DOHH2 (cell line): ENCODE measurements around the gene CPEB4.

ENCODE experiments used
- H3F3A ChIP-seq: fragments of 200-600 bp; sonication (generic), shearing (Covaris generic); 2 replicates; pipeline ENCODE4 v1.6.0; 2016; ENCODE audit warnings: antibody characterized with exemption, mild to moderate bottlenecking; ENCODE audit not compliant: control insufficient read depth, insufficient read depth
- H3K27ac ChIP-seq: fragments of 200-600 bp; sonication (generic); 2 replicates; pipeline ENCODE4 v1.5.1; 2014; ENCODE audit warnings: low read depth, mild to moderate bottlenecking, low read length, moderate library complexity
- H3K27me3 ChIP-seq: fragments of 200-600 bp; sonication (generic); 2 replicates; pipeline ENCODE4 v1.6.1; 2014; ENCODE audit warnings: mild to moderate bottlenecking, low read length, mixed read lengths; ENCODE audit not compliant: control insufficient read depth
- H3K36me3 ChIP-seq: fragments of 200-600 bp; sonication (generic); 2 replicates; pipeline ENCODE4 v1.6.1; 2014; ENCODE audit warnings: mild to moderate bottlenecking, low read length, moderate library complexity, mixed read lengths; ENCODE audit not compliant: control insufficient read depth
- H3K4me1 ChIP-seq: fragments of 200-600 bp; sonication (generic); 2 replicates; pipeline ENCODE4 v1.6.1; 2014; ENCODE audit warnings: mild to moderate bottlenecking, low read length, mixed read lengths; ENCODE audit not compliant: control insufficient read depth
- H3K4me2 ChIP-seq: fragments of 200-600 bp; sonication (generic); 2 replicates; pipeline ENCODE4 v1.6.0; 2014; ENCODE audit warnings: mild to moderate bottlenecking, low read length, moderate library complexity
- H3K4me3 ChIP-seq: fragments of 200-600 bp; sonication (generic); 2 replicates; pipeline ENCODE4 v1.5.1; 2014; ENCODE audit warnings: mild to moderate bottlenecking, low read length, mixed read lengths
- H3K79me2 ChIP-seq: fragments of 200-600 bp; sonication (generic); 2 replicates; pipeline ENCODE4 v1.6.1; 2014; ENCODE audit warnings: mild to moderate bottlenecking, low read length, mixed read lengths; ENCODE audit not compliant: control insufficient read depth
- H3K9me2 ChIP-seq: fragments of 200-600 bp; sonication (generic); replicated peaks from 2 replicates; pipeline ENCODE4 v1.6.1; 2014; ENCODE audit warnings: mild to moderate bottlenecking, low read length, mixed read lengths; ENCODE audit not compliant: control insufficient read depth
- H3K9me3 ChIP-seq: fragments of 200-600 bp; sonication (generic); 2 replicates; pipeline ENCODE4 v1.6.1; 2014; ENCODE audit warnings: antibody characterized with exemption, low read length, mixed read lengths; ENCODE audit not compliant: control insufficient read depth, insufficient read depth
- H4K20me1 ChIP-seq: fragments of 200-600 bp; sonication (generic); 2 replicates; pipeline ENCODE4 v1.6.0; 2014; ENCODE audit warnings: low read depth, mild to moderate bottlenecking, antibody characterized with exemption, low read length, moderate library complexity; ENCODE audit not compliant: control insufficient read depth, insufficient read depth
- CTCF ChIP-seq: fragments of 200-600 bp; sonication (generic); IDR thresholded peaks from one replicate; pipeline ENCODE4 v1.5.1; 2014; ENCODE audit warnings: antibody characterized with exemption, mild to moderate bottlenecking, low read depth, low read length; ENCODE audit not compliant: poor library complexity, severe bottlenecking
- EZH2phosphoT487 ChIP-seq: fragments of 200-600 bp; sonication (generic); IDR thresholded peaks from 2 replicates; pipeline ENCODE4 v1.6.1; 2017; ENCODE audit warnings: borderline replicate concordance, mild to moderate bottlenecking, antibody characterized with exemption, low read length, moderate library complexity, mixed read lengths

The CPEB4 gene

GRCh38 chr5:173913686-173914321 is 25.7 kb downstream of the CPEB4 start:
- H3K9me3 ChIP-seq: no peaks in the 10 kb centered on the region
- H3K27ac ChIP-seq: peak overlapping the region; percentile 35
- H4K20me1 ChIP-seq: no peaks in the 10 kb centered on the region
- H3F3A ChIP-seq: peaks cover 18% of the 10 kb centered on the region
- H3K4me1 ChIP-seq: peaks cover 88% of the 10 kb centered on the region
- H3K4me3 ChIP-seq: no peak overlapping the region
- peaks cover 9% of the 10 kb centered on the region for H3K79me2 ChIP-seq
- H3K9me2 ChIP-seq: no peaks in the 10 kb centered on the region
- H3K27me3 ChIP-seq: no peaks in the 10 kb centered on the region
- H3K36me3 ChIP-seq: no peaks in the 10 kb centered on the region
- TF ChIP-seq EZH2phosphoT487: no peak
- TF ChIP-seq CTCF: no peak
- peak overlapping the region; percentile 28 for H3K4me2 ChIP-seq

- Histone ChIP-seq H4K20me1 (no peaks in the 10 kb centered on the region), H3K79me2 (peaks cover 17% of the 10 kb centered on the region), H3K4me1 (peaks cover 87% of the 10 kb centered on the region), H3K9me3 (no peaks in the 10 kb centered on the region), H3K27ac (peak overlapping the region; percentile 62), H3F3A (peaks cover 18% of the 10 kb centered on the region), H3K27me3 (no peaks in the 10 kb centered on the region), H3K36me3 (no peaks in the 10 kb centered on the region), H3K4me3 (no peak overlapping the region), H3K9me2 (no peaks in the 10 kb centered on the region), H3K4me2 (peak overlapping the region; percentile 67)
- TF ChIP-seq CTCF (no peak), EZH2phosphoT487 (no peak)
Observed at GRCh38 chr5:173915310-173916014, 27.3 kb downstream of the CPEB4 start.

GRCh38 chr5:173916233-173916632 is 28.1 kb downstream of the CPEB4 start:
- Histone ChIP-seq H3K4me1 (peaks cover 87% of the 10 kb centered on the region), H3K4me2 (peak overlapping the region; percentile 67), H3K4me3 (peak overlapping the region; percentile 27), H3K9me3 (no peaks in the 10 kb centered on the region), H3K79me2 (peaks cover 21% of the 10 kb centered on the region), H3K27ac (peak overlapping the region; percentile 62), H3F3A (peaks cover 18% of the 10 kb centered on the region), H3K9me2 (no peaks in the 10 kb centered on the region), H3K36me3 (no peaks in the 10 kb centered on the region), H4K20me1 (no peaks in the 10 kb centered on the region), H3K27me3 (no peaks in the 10 kb centered on the region)
- no peak for TF ChIP-seq EZH2phosphoT487
- TF ChIP-seq CTCF: no peak
